GM18861 (cell line): ENCODE results near the gene OR4D2.

Experiments used
- ATAC-seq: cut with Tn5 transposase; IDR thresholded peaks from one replicate; pipeline ENCODE4 v1.9.1; 2021; ENCODE audit not compliant: unreplicated experiment

Gene OR4D2

GRCh38 chr17:58172369-58173071 is 5.7 kb downstream of the OR4D2 start:
- ATAC-seq: no peak

DNA sequence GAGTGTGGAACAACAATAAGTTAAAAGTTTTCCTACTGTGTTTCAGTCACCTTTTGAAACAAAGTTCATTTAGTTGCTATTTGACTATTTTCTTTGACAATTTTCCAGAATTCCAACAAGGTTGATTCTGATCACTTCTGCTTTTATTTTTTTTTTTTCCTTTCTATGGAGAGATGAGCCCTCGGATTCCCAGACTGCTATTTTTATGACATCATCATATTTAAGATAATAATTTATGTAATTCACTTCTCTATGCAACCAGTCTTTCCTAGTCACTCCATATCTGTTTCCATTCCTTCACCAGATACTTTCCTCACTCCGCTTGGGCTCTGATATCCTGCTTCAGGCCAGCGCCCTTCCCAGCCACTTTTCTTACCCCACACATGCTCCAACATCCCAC is 8.1 kb downstream of the OR4D2 start:
- ATAC-seq: no peak

- ATAC-seq: no peak
Measured at GRCh38 chr17:58176200-58176599, 9.4 kb downstream of the OR4D2 start.

DNA sequence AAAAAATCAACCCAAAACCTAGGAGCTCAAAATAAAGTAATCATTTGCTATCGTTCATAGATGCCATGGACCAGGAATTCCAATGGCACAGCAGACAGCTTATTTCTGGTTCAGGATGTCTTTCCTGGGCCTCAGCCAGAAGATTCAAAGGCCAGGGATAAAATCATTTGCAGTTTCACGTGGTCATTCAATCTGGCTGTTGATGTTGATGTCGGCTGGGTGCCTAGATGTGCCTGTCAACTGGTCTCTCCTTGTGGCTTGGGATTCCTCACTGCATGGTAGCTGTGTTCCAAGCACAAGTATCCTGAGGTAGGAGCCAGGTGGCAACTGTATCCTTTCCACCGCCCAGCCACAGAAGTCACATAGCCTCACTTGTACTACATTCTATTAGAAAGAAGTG is 15.0 kb downstream of the OR4D2 start:
- ATAC-seq: no peak

DNA sequence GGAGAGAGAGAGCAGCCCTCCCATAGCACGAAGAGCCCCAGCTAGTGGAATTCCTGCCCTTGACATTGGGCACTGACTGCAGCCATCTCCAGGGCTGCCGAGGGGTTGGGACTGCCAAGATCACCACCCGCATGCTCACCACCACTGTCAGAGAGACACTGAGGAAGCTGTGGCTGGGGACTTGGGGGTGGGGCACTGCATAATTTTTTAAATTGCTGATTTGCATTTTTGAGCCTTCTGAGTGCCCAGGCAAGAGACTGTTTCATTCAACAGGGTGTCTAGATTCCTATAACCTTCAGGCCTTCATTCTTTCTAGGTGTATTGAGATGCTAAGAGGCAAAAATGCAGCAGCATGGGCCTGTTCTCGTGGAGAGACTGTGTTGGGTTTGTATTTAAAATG is 16.7 kb downstream of the OR4D2 start:
- ATAC-seq: no peak

DNA sequence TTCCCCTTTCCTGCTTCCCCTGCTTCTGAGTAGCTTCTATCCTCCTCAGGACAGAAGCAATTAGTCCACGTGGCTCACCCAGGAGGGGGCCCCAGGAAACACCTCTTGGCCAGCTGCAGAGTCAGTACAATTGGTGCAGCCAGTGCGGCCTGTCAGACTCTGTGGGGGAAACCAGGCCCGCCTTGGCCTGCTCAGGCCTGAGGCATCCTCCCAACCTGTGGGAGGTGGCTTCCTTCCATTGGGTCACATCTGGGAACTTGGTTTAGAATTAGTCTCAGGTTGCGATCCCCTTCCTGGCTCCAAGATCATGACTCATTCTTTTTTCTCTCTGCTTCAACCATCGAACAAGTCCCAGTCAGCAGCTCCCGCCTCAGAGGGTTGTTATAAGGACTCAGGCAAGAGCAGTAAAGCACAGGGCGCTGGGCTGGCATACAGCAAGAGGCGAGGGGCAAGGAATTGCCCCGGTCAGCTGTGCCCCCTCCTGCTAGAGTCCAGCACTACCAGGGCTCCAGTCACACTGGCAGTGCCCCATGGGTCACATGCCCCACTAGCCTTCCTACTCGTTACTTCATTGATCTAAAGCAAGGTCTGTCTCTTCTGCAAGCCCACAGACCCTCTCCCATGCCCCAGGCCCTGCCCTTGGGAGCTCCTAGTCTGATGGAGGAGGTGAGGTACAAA is 17.7 kb downstream of the OR4D2 start:
- ATAC-seq: no peak

DNA sequence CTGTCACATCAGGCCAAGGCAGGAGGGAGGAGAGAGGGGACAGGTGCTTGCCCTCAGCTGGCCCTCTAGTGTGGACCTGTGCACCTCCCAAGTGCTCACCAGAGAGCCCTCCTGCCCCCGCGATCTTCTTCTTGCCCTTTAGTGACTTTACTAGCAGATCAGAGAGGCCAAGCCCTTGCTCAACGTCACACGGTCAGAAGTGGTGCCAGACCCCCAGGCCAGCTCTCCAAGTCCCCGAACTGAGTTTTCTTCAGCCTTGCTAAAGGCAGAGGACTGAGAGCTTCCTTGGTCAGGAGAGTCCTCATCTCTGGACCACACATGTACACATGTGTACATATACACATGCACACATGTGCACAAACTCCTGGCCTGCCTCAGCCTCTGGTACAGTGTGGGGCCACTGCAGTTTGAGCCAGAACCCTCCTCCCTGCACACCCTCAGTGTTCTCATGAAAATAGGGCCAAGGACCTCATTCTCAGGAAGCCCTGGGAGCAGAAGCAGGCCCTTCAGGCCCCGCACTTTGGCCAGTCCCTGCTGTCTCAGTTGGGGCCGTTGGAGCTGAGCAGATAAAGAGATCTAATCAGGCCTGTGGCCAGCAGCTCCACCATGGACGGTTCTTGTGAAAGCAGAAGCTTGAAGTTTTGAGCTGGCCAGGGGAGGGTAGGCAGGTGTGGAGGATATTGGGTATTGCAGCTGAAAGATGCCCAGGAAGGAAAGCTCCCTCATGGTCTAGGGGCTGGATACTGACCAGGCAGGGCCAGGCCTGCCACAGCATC is 18.4 kb downstream of the OR4D2 start:
- ATAC-seq: no peak

DNA sequence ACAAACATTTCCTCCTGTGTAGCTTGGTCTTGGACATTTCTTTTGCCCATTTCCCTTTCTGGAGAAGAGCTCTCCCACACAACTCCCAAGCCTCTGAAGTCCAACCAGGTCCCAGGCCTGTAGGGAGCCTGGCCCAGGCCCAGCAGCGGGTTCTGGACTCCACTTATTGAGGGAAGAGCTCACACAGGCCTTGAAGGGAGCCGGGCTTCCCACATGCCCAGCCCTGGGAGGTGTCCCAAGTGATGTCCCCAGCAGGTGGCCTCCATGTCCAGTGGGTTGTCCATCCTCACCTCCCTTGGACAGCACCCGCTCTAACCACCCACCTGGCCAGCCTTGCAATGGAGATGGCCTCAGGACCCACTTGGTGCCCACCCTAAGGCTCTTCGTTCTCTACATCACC is 19.8 kb downstream of the OR4D2 start:
- no peak for ATAC-seq

DNA sequence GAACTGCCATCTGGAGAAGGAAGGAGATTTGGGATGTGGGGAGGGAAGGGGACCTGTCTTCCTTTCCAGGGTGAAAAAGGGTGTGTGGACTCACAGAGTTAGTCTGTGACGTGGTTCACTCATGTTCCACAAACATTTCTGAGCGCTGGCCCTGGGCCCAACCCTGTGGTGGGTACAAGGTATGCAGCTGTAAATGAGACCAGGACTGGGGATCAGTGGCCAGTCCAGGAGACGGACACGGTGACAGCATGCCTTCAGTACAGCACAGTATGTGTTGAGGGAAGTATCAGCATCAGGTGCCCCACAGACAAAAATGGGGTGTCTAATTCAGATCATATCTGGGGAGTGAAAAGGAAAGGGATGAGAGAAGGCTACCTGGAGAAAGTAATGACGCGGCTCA is 20.3 kb downstream of the OR4D2 start:
- ATAC-seq: no peak

GRCh38 chr17:58187675-58188074 is 20.9 kb downstream of the OR4D2 start:
- no peak for ATAC-seq

DNA sequence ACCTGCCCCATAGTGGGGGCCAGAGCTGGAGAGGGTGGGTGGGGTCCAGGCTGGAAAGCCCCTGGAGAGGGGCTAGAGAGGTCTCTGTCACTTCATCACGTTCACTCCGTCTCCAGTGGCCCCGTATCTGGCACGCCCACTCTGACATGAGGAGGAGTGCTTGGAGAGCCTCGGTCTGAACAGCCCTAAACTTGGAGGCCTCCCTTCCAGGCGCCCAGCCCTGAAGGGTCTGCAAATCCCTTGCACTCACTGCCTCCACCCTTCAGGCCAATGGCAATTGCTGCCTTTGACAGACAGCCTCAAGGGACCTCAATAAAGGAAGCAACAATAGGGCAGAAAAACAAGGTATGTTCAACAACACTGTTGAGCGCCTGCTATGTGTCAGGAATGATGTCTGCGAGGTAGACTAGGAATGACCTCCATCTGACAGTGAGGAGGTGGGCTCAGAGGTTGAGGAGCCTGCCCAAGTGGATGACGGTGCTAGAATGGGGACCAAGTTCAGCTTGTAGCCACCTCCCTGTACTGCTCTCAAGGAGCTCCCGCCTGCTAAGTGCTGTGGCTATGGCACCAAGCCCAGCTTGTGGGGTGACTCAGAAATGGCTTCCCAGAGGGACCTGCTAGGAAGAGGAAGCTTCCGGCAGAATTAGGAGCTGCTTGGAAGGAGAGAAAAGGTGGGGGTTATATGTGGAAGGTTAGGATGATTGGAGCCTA is 22.8 kb downstream of the OR4D2 start:
- ATAC-seq: no peak

DNA sequence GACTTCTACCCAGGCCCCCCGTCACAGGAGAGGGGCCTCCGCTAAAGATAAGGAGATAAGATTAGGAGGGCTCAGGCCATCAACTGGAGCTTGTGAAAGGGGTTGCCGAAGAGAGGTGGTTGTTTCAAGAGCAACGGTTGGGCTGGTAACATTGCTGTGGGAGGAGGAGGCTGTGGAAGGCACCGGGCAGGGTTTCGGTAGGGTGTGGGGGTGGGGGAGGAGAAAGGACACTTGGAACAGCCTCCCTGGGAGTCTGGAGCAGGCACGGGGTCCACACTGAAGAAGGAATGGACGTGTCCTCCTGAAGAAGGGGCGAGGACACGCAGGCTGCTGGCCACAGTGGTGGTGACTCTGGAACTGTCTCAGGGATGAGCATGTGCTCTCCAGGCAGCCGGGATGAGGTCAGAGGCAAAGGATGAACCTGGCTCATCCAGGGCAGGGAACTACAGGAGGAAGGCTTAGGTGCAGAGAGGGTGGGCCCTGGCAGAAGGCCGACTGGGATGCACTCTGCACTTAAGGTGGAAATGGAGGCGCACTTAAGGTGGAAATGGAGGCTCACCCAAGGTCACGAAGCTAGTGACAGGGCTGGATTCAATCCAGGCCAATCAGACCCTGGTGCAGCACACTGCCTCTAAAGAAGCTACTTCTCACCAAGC is 24.6 kb downstream of the OR4D2 start:
- ATAC-seq: no peak

GRCh38 chr17:58192612-58193011 is 25.8 kb downstream of the OR4D2 start, which contains the start of gene EPX:
Gene EPX, plus strand, starts transcription at chr17:58192726. Its CDS starts 121 bp downstream, at chr17:58192847.
- ATAC-seq: no peak

- no peak for ATAC-seq
Measured at GRCh38 chr17:58193641-58194255, 27.0 kb downstream of the OR4D2 start.

GRCh38 chr17:58195518-58196123 is 28.8 kb downstream of the OR4D2 start:
- ATAC-seq: no peak

DNA sequence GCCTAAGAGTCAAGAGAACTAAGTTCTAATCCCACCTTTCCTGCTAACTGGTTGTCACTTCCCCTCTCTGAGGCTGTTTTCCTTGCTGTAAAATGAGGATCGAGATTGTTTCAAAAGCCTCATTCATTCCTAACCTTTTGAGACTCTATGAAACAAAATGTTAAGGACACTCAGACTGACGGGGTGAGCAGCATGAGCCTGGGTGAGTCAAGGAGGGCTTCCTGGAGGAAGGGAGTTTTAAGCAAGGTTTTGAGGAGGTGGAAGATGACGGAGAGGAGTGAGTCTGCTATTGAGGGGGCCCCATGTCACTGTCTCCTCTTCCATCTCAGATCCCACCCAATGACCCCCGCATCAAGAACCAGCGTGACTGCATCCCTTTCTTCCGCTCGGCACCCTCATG is 29.8 kb downstream of the OR4D2 start:
- ATAC-seq: no peak

- ATAC-seq: no peak
Measured at GRCh38 chr17:58200024-58200633, 33.3 kb downstream of the OR4D2 start.

DNA sequence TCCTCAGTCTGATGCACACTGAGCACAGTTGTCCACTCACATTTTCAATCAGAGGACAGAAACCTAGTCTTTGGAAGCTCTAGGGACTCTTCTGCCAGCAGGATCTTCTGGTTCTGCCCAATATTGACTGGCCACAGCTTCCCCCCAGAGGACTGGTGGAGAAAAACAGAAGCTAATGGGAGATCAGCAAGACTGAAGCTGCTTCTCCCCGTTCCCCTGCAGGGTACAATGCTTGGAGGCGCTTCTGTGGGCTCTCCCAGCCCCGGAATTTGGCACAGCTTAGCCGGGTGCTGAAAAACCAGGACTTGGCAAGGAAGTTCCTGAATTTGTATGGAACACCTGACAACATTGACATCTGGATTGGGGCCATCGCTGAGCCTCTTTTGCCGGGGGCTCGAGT is 36.1 kb downstream of the OR4D2 start:
- no peak for ATAC-seq

DNA sequence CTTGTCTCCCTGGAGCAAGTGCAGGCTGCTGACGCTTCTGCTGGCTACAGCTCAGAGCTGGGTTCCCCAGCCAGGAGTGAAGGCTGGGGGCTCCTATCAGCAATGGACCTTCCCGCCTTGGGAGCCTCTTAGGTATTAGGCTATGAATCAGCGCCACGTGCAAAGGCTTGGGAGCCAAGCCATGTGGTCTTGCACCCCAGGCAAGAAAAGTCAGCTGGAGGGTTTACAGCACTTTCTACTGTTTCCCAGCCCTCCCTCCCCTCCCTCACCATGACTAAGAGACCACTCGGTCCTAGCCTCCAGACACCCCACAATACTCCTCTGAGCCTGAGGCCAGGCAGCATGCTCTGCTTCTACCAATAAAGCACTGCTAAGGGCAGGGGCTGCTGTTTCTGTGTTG is 38.0 kb downstream of the OR4D2 start:
- no peak for ATAC-seq

DNA sequence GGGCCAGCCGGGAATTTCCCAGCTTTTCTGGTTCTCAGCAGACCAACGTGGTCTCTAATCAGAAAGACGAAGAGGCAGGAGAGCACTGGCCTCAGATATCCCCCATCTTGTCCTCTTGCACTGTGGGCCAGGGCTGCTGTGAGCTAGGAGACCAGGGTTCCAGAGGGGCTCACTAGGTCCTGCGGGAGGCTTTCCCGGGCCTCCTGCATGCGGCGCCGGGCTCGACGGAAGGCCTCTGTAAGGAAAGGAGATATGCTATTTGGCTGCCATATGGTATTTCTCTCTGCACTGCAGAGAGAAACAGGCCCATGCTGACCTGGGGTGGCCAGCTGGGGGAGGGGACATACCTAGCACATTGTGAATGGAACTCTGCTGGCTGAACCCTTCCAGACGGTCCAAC is 39.2 kb downstream of the OR4D2 start:
- ATAC-seq: no peak
